HG03378 (cell line): ENCODE data around the gene AMZ1.

Source experiments
- ATAC-seq: cut with Tn5 transposase; IDR thresholded peaks from one replicate; pipeline ENCODE4 v1.9.1; 2021; ENCODE audit warnings: mild to moderate bottlenecking, moderate library complexity; ENCODE audit not compliant: unreplicated experiment

The AMZ1 gene

GRCh38 chr7:2764621-2765020, 76.6 kb downstream of the AMZ1 start:
- ATAC-seq: no peak
